IPS-18c (cell line): Measurements from ENCODE around the gene ADGRD2.

Experiments
- H3K4me3 ChIP-seq: 2 replicates; pipeline ENCODE4 v1.7.0; 2013; ENCODE audit warnings: low read depth, mild to moderate bottlenecking, low read length, moderate library complexity; ENCODE audit not compliant: insufficient read depth
- H3K9me3 ChIP-seq: one replicate; pipeline ENCODE4 v1.6.1; 2013; ENCODE audit warnings: mild to moderate bottlenecking, low read length, moderate library complexity; ENCODE audit not compliant: control insufficient read depth, insufficient read depth

Gene ADGRD2

GRCh38 chr9:124485936-124486335 lies 35.7 kb downstream of the ADGRD2 start:
- Histone ChIP-seq H3K9me3 (no peaks in the 10 kb centered on the region), H3K4me3 (no peak overlapping the region; the same call in 1 of the 2 replicates)

GRCh38 chr9:124486778-124487259 lies 36.6 kb downstream of the ADGRD2 start:
- H3K9me3 ChIP-seq = no peaks in the 10 kb centered on the region
- no peak overlapping the region for H3K4me3 ChIP-seq

GRCh38 chr9:124487260-124488182 lies 37.3 kb downstream of the ADGRD2 start:
- Histone ChIP-seq H3K4me3 (no peak overlapping the region), H3K9me3 (no peaks in the 10 kb centered on the region)

- H3K9me3 ChIP-seq = no peaks in the 10 kb centered on the region
- H3K4me3 ChIP-seq = no peak overlapping the region
These were observed 38.5 kb downstream of the ADGRD2 start for GRCh38 chr9:124488641-124489210.

- H3K9me3 ChIP-seq = no peaks in the 10 kb centered on the region
- H3K4me3 ChIP-seq = no peak overlapping the region
These were observed 39.0 kb downstream of the ADGRD2 start for GRCh38 chr9:124489222-124489621.

GRCh38 chr9:124490004-124490403 lies 39.8 kb downstream of the ADGRD2 start:
- Histone ChIP-seq H3K9me3 (no peaks in the 10 kb centered on the region), H3K4me3 (no peak overlapping the region)

- no peak overlapping the region for H3K4me3 ChIP-seq
- H3K9me3 ChIP-seq = no peaks in the 10 kb centered on the region
These were observed 41.1 kb downstream of the ADGRD2 start for GRCh38 chr9:124491049-124491975.

GRCh38 chr9:124492818-124493217 lies 42.6 kb downstream of the ADGRD2 start:
- Histone ChIP-seq H3K9me3 (no peaks in the 10 kb centered on the region), H3K4me3 (no peak overlapping the region)

GRCh38 chr9:124493218-124493617 lies 43.0 kb downstream of the ADGRD2 start:
- Histone ChIP-seq H3K4me3 (no peak overlapping the region), H3K9me3 (no peaks in the 10 kb centered on the region)

GRCh38 chr9:124493794-124494479 lies 43.7 kb downstream of the ADGRD2 start:
- Histone ChIP-seq H3K9me3 (no peaks in the 10 kb centered on the region), H3K4me3 (no peak overlapping the region)

GRCh38 chr9:124495126-124496074 lies 45.1 kb downstream of the ADGRD2 start:
- Histone ChIP-seq H3K4me3 (no peak overlapping the region), H3K9me3 (peaks cover 2% of the 10 kb centered on the region)

GRCh38 chr9:124496075-124496449 lies 45.8 kb downstream of the ADGRD2 start:
- H3K4me3 ChIP-seq = no peak overlapping the region
- peaks cover 2% of the 10 kb centered on the region for H3K9me3 ChIP-seq

- Histone ChIP-seq H3K4me3 (no peak overlapping the region), H3K9me3 (peaks cover 2% of the 10 kb centered on the region)
These were observed 46.2 kb downstream of the ADGRD2 start for GRCh38 chr9:124496463-124496862.

GRCh38 chr9:124497441-124497840 lies 47.2 kb downstream of the ADGRD2 start:
- Histone ChIP-seq H3K9me3 (peaks cover 2% of the 10 kb centered on the region), H3K4me3 (no peak overlapping the region)

GRCh38 chr9:124498040-124498439 lies 47.8 kb downstream of the ADGRD2 start:
- Histone ChIP-seq H3K9me3 (peaks cover 2% of the 10 kb centered on the region), H3K4me3 (no peak overlapping the region)
